Fibroblast of lung (primary cell): ENCODE data around the gene SENP7.

ENCODE experiments used
- EZH2 ChIP-seq: IDR thresholded peaks from 2 replicates; pipeline ENCODE4 v1.5.1; 2012; ENCODE audit warnings: low read length, control low read depth, mild to moderate bottlenecking; ENCODE audit errors: missing control alignments
- TF ChIP-seq, protein P1 (sequence below), 2 donors: IDR thresholded peaks in 1 of 2; conservative IDR thresholded peaks in 1 of 2; 1 replicate in 1 of 2; 2 replicates in 1 of 2; pipeline ENCODE4 v1.5.1; 2011 to 2012; ENCODE audit warnings: low read length in 2 of 2, control low read depth in 1 of 2, inconsistent platforms in 1 of 2, low read depth in 1 of 2, mild to moderate bottlenecking in 1 of 2

DNA sequence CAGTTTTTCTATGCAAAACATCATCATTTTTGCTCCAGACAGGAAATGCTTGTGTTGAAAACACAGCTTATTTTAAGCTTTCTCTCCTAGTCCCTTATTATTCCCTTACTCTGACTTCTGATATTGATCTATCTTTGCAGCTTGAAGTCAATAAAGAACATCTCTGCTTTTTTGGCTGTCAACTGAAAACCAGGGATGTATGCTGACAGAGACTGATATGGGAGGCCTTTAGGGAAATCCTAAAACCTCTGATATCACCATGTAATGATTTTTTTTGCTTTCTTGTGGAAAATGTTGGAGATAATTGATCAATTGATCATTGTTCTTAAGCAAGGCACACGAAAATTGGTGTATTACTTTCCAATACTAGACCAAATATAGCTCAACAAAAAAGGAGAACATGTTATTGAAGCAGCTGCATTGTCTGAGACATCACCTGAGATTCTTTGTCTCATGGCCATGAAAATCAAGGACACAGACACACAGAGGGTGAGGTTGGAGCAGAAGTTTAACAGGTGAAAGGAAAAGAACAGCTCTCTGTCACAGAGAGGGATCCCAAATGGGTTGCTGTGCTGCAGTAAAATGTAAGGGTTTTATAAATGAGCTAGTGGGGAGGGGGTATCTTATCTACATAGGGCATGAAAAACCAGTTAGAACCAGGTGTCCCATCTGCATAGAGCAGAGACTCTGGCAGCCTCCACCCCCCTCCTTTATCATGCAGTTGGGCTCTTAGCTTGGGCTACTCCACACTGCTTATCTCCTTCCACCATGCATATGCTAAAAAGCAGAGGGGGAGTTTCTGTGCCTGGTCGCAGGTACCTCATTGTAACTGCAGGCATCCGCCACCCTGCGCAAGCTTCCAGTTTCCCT is 17.0 kb upstream of the SENP7 start:
- TF ChIP-seq, protein P1, sequence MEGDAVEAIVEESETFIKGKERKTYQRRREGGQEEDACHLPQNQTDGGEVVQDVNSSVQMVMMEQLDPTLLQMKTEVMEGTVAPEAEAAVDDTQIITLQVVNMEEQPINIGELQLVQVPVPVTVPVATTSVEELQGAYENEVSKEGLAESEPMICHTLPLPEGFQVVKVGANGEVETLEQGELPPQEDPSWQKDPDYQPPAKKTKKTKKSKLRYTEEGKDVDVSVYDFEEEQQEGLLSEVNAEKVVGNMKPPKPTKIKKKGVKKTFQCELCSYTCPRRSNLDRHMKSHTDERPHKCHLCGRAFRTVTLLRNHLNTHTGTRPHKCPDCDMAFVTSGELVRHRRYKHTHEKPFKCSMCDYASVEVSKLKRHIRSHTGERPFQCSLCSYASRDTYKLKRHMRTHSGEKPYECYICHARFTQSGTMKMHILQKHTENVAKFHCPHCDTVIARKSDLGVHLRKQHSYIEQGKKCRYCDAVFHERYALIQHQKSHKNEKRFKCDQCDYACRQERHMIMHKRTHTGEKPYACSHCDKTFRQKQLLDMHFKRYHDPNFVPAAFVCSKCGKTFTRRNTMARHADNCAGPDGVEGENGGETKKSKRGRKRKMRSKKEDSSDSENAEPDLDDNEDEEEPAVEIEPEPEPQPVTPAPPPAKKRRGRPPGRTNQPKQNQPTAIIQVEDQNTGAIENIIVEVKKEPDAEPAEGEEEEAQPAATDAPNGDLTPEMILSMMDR (conservative IDR thresholded peaks at IDR 0.05 in 1 of 2, IDR thresholded peaks at IDR 0.05 in 1 of 2; ENCODE audit: low read depth in 1 of 2, low read length in 2 of 2): no peak
- no peak for TF ChIP-seq EZH2
